Measurements from ENCODE around the gene SCN4A. TPM values are rescaled to one million over a fixed set of nuclear protein-coding genes. Genes with fewer than 3 reads are reported as not detected.

The SCN4A gene
- total RNA-seq, 1 donor from 2014 or later: not detected

DNA sequence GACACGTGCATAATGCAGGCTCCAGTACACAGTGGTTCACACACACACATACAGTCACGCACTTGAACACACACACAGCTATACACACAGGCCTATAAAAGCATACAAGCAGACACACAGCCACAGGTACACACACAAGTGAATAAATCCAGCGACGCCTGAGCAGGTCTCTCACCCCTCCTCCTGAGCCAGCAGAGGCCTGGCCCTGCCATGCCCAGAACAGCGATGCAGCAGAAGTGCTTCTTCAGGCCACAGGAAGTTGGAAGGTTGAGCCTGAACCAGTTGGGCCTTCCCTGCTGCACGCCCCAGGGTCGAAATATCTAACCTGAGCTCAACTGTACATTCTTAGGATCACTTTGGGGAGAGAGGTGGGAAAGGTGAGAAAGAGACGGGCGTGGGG, 33.3 kb downstream of the SCN4A start:
- Mint-ChIP-seq H3K4me3 (ENCODE audit: unreplicated experiment) (no peak overlapping the region), H3K4me1 (ENCODE audit: unreplicated experiment) (no peaks in the 10 kb centered on the region), H3K9me3 (ENCODE audit: unreplicated experiment) (no peaks in the 10 kb centered on the region), H3K36me3 (ENCODE audit: unreplicated experiment) (no peaks in the 10 kb centered on the region), H3K27me3 (ENCODE audit: unreplicated experiment) (peaks cover 16% of the 10 kb centered on the region), H3K27ac (ENCODE audit: unreplicated experiment) (no peak overlapping the region)
- TF ChIP-seq, protein P1, sequence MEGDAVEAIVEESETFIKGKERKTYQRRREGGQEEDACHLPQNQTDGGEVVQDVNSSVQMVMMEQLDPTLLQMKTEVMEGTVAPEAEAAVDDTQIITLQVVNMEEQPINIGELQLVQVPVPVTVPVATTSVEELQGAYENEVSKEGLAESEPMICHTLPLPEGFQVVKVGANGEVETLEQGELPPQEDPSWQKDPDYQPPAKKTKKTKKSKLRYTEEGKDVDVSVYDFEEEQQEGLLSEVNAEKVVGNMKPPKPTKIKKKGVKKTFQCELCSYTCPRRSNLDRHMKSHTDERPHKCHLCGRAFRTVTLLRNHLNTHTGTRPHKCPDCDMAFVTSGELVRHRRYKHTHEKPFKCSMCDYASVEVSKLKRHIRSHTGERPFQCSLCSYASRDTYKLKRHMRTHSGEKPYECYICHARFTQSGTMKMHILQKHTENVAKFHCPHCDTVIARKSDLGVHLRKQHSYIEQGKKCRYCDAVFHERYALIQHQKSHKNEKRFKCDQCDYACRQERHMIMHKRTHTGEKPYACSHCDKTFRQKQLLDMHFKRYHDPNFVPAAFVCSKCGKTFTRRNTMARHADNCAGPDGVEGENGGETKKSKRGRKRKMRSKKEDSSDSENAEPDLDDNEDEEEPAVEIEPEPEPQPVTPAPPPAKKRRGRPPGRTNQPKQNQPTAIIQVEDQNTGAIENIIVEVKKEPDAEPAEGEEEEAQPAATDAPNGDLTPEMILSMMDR (IDR thresholded peaks at IDR 0.05): no peak
- no peak for DNase-seq (ENCODE audit: extremely low spot score, unreplicated experiment)

DNA sequence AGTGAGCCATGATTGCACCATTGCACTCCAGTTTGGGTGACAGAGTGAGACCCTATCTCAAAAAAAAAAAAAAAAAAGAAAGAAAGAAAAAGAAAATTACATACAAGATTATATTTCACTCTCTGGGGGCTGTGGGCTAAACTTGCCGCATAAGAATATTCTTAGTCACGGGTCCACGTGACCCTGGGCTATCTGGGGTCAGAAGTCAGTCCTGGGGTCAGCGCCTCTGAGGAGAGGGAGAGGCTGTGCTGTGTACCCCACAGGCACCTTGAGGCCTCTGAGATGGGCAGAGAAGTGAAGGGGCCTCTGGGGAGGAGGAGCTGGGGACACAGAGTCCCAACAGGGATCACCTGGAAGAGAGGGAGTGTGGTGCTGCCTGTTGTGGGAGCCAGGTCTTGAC, 34.8 kb downstream of the SCN4A start:
- Mint-ChIP-seq H3K4me3 (ENCODE audit: unreplicated experiment) (no peak overlapping the region), H3K36me3 (ENCODE audit: unreplicated experiment) (no peaks in the 10 kb centered on the region), H3K27me3 (ENCODE audit: unreplicated experiment) (peaks cover 16% of the 10 kb centered on the region), H3K27ac (ENCODE audit: unreplicated experiment) (no peak overlapping the region), H3K4me1 (ENCODE audit: unreplicated experiment) (no peaks in the 10 kb centered on the region), H3K9me3 (ENCODE audit: unreplicated experiment) (no peaks in the 10 kb centered on the region)
- TF ChIP-seq, protein P1 (IDR thresholded peaks at IDR 0.05): no peak
- DNase-seq (ENCODE audit: extremely low spot score, unreplicated experiment): no peak

DNA sequence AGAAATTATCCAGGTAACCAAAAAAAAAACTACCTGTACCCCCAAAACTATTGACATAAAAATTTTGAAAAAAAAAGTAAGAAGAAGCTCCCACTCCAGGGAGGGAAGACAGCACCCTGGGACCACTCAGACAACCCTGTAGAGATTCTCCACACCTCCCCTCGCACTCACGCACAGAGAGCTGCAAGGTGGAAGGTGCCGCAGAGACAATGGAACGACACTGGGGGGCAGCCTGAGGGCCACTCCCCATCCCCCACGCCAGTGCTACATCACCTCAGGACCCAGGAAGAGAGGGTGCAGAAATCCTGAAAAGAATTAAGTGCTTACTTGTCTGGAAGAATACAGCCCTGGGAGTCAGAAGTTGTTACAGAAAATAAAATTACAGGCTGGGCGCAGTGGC, 35.4 kb downstream of the SCN4A start:
- no peaks in the 10 kb centered on the region for H3K36me3 Mint-ChIP-seq (ENCODE audit: unreplicated experiment)
- H3K27ac Mint-ChIP-seq (ENCODE audit: unreplicated experiment): no peak overlapping the region
- TF ChIP-seq, protein P1 (IDR thresholded peaks at IDR 0.05): no peak
- H3K4me3 Mint-ChIP-seq (ENCODE audit: unreplicated experiment): no peak overlapping the region
- DNase-seq (ENCODE audit: extremely low spot score, unreplicated experiment): no peak
- peaks cover 16% of the 10 kb centered on the region for H3K27me3 Mint-ChIP-seq (ENCODE audit: unreplicated experiment)
- no peaks in the 10 kb centered on the region for H3K4me1 Mint-ChIP-seq (ENCODE audit: unreplicated experiment)
- no peaks in the 10 kb centered on the region for H3K9me3 Mint-ChIP-seq (ENCODE audit: unreplicated experiment)

DNA sequence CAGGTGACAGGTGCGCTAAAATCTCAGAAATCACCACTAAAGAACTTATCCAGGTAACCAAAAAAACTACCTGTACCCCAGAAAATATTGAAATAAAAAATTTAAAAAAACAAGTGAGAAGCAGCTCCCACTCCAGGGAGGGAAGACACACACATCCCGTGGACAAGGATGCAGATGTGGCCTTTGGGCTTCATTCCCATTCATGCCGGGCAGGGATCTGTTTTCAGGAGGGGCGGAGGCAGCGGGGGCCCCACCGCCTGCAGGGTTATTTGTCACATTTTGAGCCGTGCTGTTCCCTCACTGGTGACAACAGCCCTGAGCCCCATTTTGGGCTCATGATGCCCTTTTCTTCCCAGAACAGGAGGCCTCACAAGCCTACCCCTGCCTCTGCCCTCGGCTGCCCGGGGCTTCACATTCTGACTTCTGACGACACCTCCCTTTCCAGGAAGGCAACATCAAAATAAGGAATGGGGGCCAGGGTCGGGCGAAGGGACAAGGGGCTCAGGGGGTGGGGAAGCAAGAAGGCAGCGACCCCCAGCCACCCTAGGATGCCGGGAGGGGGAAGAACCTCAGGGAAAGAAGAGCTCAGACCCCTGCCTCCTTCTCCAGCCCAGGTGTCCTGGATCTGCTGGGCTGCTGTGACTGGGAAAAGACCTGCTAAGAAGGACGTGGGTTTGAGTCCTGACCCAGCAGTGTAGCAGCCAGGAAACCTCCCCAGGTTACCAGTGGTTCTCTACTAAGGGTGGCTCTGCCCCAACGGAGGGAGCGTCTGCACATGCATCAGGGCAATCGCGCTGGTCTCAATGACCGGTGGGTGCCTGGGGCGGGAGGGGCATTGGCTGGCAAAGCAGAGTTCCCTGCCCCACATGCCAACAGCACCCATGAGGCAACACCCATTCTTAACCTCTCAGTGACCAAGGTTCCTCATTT, 38.3 kb downstream of the SCN4A start:
- H3K4me1 Mint-ChIP-seq (ENCODE audit: unreplicated experiment): peaks cover 4% of the 10 kb centered on the region
- H3K9me3 Mint-ChIP-seq (ENCODE audit: unreplicated experiment): no peaks in the 10 kb centered on the region
- peaks cover 16% of the 10 kb centered on the region for H3K27me3 Mint-ChIP-seq (ENCODE audit: unreplicated experiment)
- TF ChIP-seq, protein P1 (IDR thresholded peaks at IDR 0.05): no peak
- no peak overlapping the region for H3K4me3 Mint-ChIP-seq (ENCODE audit: unreplicated experiment)
- H3K36me3 Mint-ChIP-seq (ENCODE audit: unreplicated experiment): no peaks in the 10 kb centered on the region
- DNase-seq (ENCODE audit: extremely low spot score, unreplicated experiment): no peak
- H3K27ac Mint-ChIP-seq (ENCODE audit: unreplicated experiment): no peak overlapping the region

DNA sequence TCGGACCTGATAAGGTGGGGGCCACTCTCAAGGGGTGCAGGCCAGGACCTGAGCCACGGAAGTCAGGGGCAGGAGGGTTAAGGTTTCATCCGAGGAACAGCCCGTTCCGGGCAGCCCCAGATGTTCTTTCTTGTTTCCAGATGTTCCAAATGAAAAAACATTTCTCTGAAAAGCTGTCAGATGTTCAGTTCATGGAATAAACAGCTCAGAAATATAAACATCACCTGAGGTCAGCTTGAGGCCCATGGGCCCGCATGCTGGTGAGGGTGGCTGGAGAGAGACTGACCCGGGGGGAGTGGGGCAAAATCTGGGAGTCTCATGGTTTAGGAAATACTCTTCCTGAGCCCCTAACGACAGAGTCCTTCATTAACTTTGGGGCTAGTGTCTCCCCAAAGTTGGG, 39.1 kb downstream of the SCN4A start:
- H3K36me3 Mint-ChIP-seq (ENCODE audit: unreplicated experiment): no peaks in the 10 kb centered on the region
- H3K9me3 Mint-ChIP-seq (ENCODE audit: unreplicated experiment): no peaks in the 10 kb centered on the region
- H3K4me1 Mint-ChIP-seq (ENCODE audit: unreplicated experiment): peaks cover 4% of the 10 kb centered on the region
- no peak overlapping the region for H3K27ac Mint-ChIP-seq (ENCODE audit: unreplicated experiment)
- no peak overlapping the region for H3K4me3 Mint-ChIP-seq (ENCODE audit: unreplicated experiment)
- TF ChIP-seq, protein P1 (IDR thresholded peaks at IDR 0.05): no peak
- peaks cover 16% of the 10 kb centered on the region for H3K27me3 Mint-ChIP-seq (ENCODE audit: unreplicated experiment)
- no peak for DNase-seq (ENCODE audit: extremely low spot score, unreplicated experiment)
